ENCODE results near the gene UIMC1.

GRCh38 chr5:176935017-176935416 is 71.6 kb downstream of the UIMC1 start:
- TF ChIP-seq CTCF (conservative IDR thresholded peaks at IDR 0.05; ENCODE audit: low read length) (no peak), EZH2phosphoT487 (IDR thresholded peaks at IDR 0.05; ENCODE audit: borderline replicate concordance, low read depth, low read length) (no peak)
